Measurements from ENCODE around the gene PMPCA. TPM values are rescaled to one million over a fixed set of nuclear protein-coding genes. Genes with fewer than 3 reads are reported as not detected.

The PMPCA gene
- total RNA-seq: 10 to 100 TPM; 78.3 to 84.8 (median 79.3) TPM
- total RNA-seq (2013): 30.9 TPM

DNA sequence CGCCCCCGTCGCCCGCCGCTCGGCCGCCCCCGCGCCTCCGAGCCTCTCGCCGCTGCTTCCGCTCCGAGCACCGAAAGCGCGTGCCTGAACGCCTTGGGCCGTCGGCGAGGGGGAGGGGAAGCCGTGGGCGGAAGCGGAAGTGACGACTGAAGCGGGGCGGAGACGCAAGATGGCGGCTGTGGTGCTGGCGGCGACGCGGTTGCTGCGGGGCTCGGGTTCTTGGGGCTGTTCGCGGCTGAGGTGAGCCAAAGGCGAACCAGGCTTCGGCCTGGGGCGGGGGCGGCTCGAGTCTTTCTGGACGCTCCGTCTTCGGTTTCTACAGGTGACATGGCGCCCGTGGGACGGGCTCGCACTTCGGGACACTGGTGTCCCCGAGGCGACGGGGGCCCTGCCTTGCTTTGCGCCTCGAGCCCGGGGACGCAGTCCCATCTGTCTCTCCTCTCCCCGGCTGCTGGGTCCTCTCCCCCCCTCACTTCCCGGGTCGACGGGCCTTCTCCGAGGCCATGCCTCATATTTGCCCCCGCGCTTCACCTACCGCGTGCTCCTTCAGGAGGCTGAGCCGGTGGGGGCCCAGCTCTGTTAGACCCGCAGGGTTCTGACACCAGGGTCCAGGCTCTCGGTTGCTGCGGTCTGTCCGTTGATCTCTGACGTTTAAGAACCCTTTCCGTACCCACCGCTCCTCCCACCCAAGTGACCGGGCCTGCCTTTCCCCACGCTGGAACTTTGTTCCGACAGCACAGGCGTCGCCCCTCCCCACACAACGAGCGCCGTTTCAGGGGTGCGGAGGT lies at the start of gene PMPCA, which contains the start of gene ENTR1:
TSS of gene PMPCA (plus strand) at position 159 of the 788 bp plus-strand sequence. CDS start at position 170, 11 bp downstream.
TSS of gene ENTR1 (minus strand) at position 115 of the 788 bp plus-strand sequence. CDS start 217 bp downstream, outside the sequence.
- intact Hi-C loops (cut with micrococcal nuclease): loop anchor here (1.0 kb wide), 1 partner anchor 10 kb away; the partner anchor contains the start of gene SNAPC4
- H3K27me3 ChIP-seq (ENCODE audit: control insufficient read depth, insufficient read depth, low read length): no peaks in the 10 kb centered on the region
- H3K27ac Mint-ChIP-seq: peak within 1 kb of the TSS; percentile 88 to 92
- peak within 1 kb of the TSS; percentile 90 for H3K27ac ChIP-seq (ENCODE audit: low read length)
- peaks cover 34% of the 10 kb centered on the region for H3K4me1 ChIP-seq (ENCODE audit: control insufficient read depth, insufficient read depth, low read length)
- ATAC-seq: peak; percentile 92 to 94 (median 93)
- H3K27me3 Mint-ChIP-seq (ENCODE audit: low read depth in 2 of 2): no peaks in the 10 kb centered on the region
- TF ChIP-seq, protein P1, sequence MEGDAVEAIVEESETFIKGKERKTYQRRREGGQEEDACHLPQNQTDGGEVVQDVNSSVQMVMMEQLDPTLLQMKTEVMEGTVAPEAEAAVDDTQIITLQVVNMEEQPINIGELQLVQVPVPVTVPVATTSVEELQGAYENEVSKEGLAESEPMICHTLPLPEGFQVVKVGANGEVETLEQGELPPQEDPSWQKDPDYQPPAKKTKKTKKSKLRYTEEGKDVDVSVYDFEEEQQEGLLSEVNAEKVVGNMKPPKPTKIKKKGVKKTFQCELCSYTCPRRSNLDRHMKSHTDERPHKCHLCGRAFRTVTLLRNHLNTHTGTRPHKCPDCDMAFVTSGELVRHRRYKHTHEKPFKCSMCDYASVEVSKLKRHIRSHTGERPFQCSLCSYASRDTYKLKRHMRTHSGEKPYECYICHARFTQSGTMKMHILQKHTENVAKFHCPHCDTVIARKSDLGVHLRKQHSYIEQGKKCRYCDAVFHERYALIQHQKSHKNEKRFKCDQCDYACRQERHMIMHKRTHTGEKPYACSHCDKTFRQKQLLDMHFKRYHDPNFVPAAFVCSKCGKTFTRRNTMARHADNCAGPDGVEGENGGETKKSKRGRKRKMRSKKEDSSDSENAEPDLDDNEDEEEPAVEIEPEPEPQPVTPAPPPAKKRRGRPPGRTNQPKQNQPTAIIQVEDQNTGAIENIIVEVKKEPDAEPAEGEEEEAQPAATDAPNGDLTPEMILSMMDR (IDR thresholded peaks at IDR 0.05): no peak
- H3K4me1 Mint-ChIP-seq: peaks cover 20 to 38% of the 10 kb centered on the region in 2 donors
- peak; percentile 95 to 97 for DNase-seq
- H3K4me3 Mint-ChIP-seq: peak within 1 kb of the TSS; percentile 93
- H3K36me3 Mint-ChIP-seq: no peaks in the 10 kb centered on the region
- peak within 1 kb of the TSS; percentile 95 for H3K4me3 ChIP-seq (ENCODE audit: low read length)
- H3K36me3 ChIP-seq (ENCODE audit: control insufficient read depth, insufficient read depth, low read length): peaks cover 32% of the 10 kb centered on the region
- H3K9me3 Mint-ChIP-seq: no peaks in the 10 kb centered on the region
- WGBS (ENCODE audit: insufficient coverage): under 1% methylated on average over 83 of the region's 83 CpGs
- H3K9me3 ChIP-seq (ENCODE audit: control insufficient read depth, insufficient read depth, low read length): no peaks in the 10 kb centered on the region

GRCh38 chr9:136361047-136361753 lies 49.3 kb upstream of the PMPCA start:
- no peaks in the 10 kb centered on the region for H3K9me3 ChIP-seq (ENCODE audit: control insufficient read depth, insufficient read depth, low read length)
- no peak overlapping the region for H3K27ac ChIP-seq (ENCODE audit: low read length)
- 94% methylated on average over 43 of the region's 43 CpGs for WGBS (ENCODE audit: insufficient coverage)
- H3K4me3 Mint-ChIP-seq: peak overlapping the region; percentile 60
- no peaks in the 10 kb centered on the region for H3K27me3 ChIP-seq (ENCODE audit: control insufficient read depth, insufficient read depth, low read length)
- TF ChIP-seq, protein P1 (IDR thresholded peaks at IDR 0.05): no peak
- no peaks in the 10 kb centered on the region for H3K27me3 Mint-ChIP-seq (ENCODE audit: low read depth in 2 of 2)
- peaks cover 2% of the 10 kb centered on the region for H3K36me3 ChIP-seq (ENCODE audit: control insufficient read depth, insufficient read depth, low read length)
- H3K4me3 ChIP-seq (ENCODE audit: low read length): no peak overlapping the region
- ATAC-seq (no peak), DNase-seq (no peak)
- H3K36me3 Mint-ChIP-seq: no peaks in the 10 kb centered on the region
- peaks cover 0 to 5% of the 10 kb centered on the region in 2 donors for H3K4me1 Mint-ChIP-seq
- intact Hi-C loops (cut with micrococcal nuclease): loop anchor here (10.0 kb wide), 1 partner anchor 46 kb away; no protein-coding TSS in a partner anchor
- H3K4me1 ChIP-seq (ENCODE audit: control insufficient read depth, insufficient read depth, low read length): peaks cover 29% of the 10 kb centered on the region
- H3K27ac Mint-ChIP-seq: peak overlapping the region in 1 of 2 donors; percentile 51
- H3K9me3 Mint-ChIP-seq: no peaks in the 10 kb centered on the region

- H3K36me3 ChIP-seq (ENCODE audit: control insufficient read depth, insufficient read depth, low read length): peaks cover 2% of the 10 kb centered on the region
- intact Hi-C loops (cut with micrococcal nuclease): loop anchor here (10.0 kb wide), 1 partner anchor 47 kb away; no protein-coding TSS in a partner anchor
- TF ChIP-seq, protein P1 (IDR thresholded peaks at IDR 0.05): no peak
- H3K4me3 ChIP-seq (ENCODE audit: low read length): no peak overlapping the region
- Mint-ChIP-seq H3K4me1 (peaks cover 0 to 5% of the 10 kb centered on the region in 2 donors), H3K27me3 (ENCODE audit: low read depth in 2 of 2) (no peaks in the 10 kb centered on the region), H3K9me3 (no peaks in the 10 kb centered on the region), H3K36me3 (no peaks in the 10 kb centered on the region), H3K27ac (peak overlapping the region in 1 of 2 donors; percentile 66), H3K4me3 (no peak overlapping the region)
- no peaks in the 10 kb centered on the region for H3K9me3 ChIP-seq (ENCODE audit: control insufficient read depth, insufficient read depth, low read length)
- H3K27me3 ChIP-seq (ENCODE audit: control insufficient read depth, insufficient read depth, low read length): no peaks in the 10 kb centered on the region
- ATAC-seq: no peak
- H3K27ac ChIP-seq (ENCODE audit: low read length): no peak overlapping the region
- H3K4me1 ChIP-seq (ENCODE audit: control insufficient read depth, insufficient read depth, low read length): peaks cover 29% of the 10 kb centered on the region
- no peak for DNase-seq
- 91% methylated on average over 26 of the region's 26 CpGs for WGBS (ENCODE audit: insufficient coverage)
These were observed 48.6 kb upstream of the PMPCA start for GRCh38 chr9:136361754-136362449.

Measured in natural killer cell (primary cell).